MM.1S (cell line): ENCODE data around the gene XYLT1.

ENCODE experiments used
- DNase-seq: peaks from one replicate; pipeline ENCODE4 v3.0.0-alpha.2; 2015
- H2AFZ ChIP-seq: fragments of 300-600 bp; sonication (generic); 2 replicates; pipeline ENCODE4 v1.6.0; 2016; ENCODE audit warnings: antibody characterized with exemption, low read length
- H3F3A ChIP-seq: fragments of 300-600 bp; sonication (generic); 2 replicates; pipeline ENCODE4 v1.6.1; 2016; ENCODE audit warnings: mild to moderate bottlenecking, antibody characterized with exemption, low read length, moderate library complexity, mixed read lengths; ENCODE audit not compliant: insufficient read depth
- H3K27ac ChIP-seq: fragments of 300-600 bp; sonication (generic); 2 replicates; pipeline ENCODE4 v1.5.1; 2016; ENCODE audit warnings: mild to moderate bottlenecking, low read length
- H3K27me3 ChIP-seq: fragments of 300-600 bp; sonication (generic); replicated peaks from 2 replicates; pipeline ENCODE4 v1.6.0; 2016; ENCODE audit warnings: low read length; ENCODE audit not compliant: insufficient read depth
- H3K36me3 ChIP-seq: fragments of 300-600 bp; sonication (generic); replicated peaks from 2 replicates; pipeline ENCODE4 v1.6.1; 2016; ENCODE audit warnings: mild to moderate bottlenecking, low read length, mixed read lengths; ENCODE audit not compliant: insufficient read depth
- H3K4me1 ChIP-seq: fragments of 300-600 bp; sonication (generic); 2 replicates; pipeline ENCODE4 v1.6.1; 2016; ENCODE audit warnings: low read length, mixed read lengths
- H3K4me2 ChIP-seq: fragments of 300-600 bp; sonication (generic); 2 replicates; pipeline ENCODE4 v1.6.0; 2016; ENCODE audit warnings: low read depth, low read length
- H3K4me3 ChIP-seq: fragments of 300-600 bp; sonication (generic); 2 replicates; pipeline ENCODE4 v1.5.1; 2016; ENCODE audit warnings: low read length, mixed read lengths
- H3K79me2 ChIP-seq: fragments of 300-600 bp; sonication (generic); 2 replicates; pipeline ENCODE4 v1.6.1; 2016; ENCODE audit warnings: mixed run types, low read length, mixed read lengths
- H3K9ac ChIP-seq: fragments of 300-600 bp; sonication (generic); 2 replicates; pipeline ENCODE4 v1.6.1; 2016; ENCODE audit warnings: low read length, mixed read lengths
- H3K9me2 ChIP-seq: fragments of 300-600 bp; sonication (generic); replicated peaks from 2 replicates; pipeline ENCODE4 v1.6.1; 2016; ENCODE audit warnings: mild to moderate bottlenecking, low read length, mixed read lengths; ENCODE audit not compliant: insufficient read depth
- H3K9me3 ChIP-seq: fragments of 300-600 bp; sonication (generic); replicated peaks from 2 replicates; pipeline ENCODE4 v1.6.1; 2016; ENCODE audit warnings: mild to moderate bottlenecking, low read length, mixed read lengths; ENCODE audit not compliant: insufficient read depth
- H4K20me1 ChIP-seq: fragments of 300-600 bp; sonication (generic); 2 replicates; pipeline ENCODE4 v1.6.1; 2016; ENCODE audit warnings: mild to moderate bottlenecking, low read length, moderate library complexity, mixed read lengths; ENCODE audit not compliant: insufficient read depth
- EZH2 ChIP-seq: fragments of 300-600 bp; sonication (generic); optimal IDR thresholded peaks from 2 replicates; pipeline ENCODE3; 2017; ENCODE audit warnings: low read depth, mild to moderate bottlenecking, antibody characterized with exemption, low read length, mixed read lengths
- EZH2phosphoT487 ChIP-seq: fragments of 300-600 bp; sonication (generic); IDR thresholded peaks from 2 replicates; pipeline ENCODE4 v1.6.1; 2018; ENCODE audit warnings: antibody characterized with exemption, low read length
- TF ChIP-seq, protein P1 (sequence below): fragments of 300-600 bp; sonication (generic); IDR thresholded peaks from 2 replicates; pipeline ENCODE4 v1.5.1; 2016; ENCODE audit warnings: antibody characterized with exemption, low read length, mixed read lengths

Gene XYLT1

DNA sequence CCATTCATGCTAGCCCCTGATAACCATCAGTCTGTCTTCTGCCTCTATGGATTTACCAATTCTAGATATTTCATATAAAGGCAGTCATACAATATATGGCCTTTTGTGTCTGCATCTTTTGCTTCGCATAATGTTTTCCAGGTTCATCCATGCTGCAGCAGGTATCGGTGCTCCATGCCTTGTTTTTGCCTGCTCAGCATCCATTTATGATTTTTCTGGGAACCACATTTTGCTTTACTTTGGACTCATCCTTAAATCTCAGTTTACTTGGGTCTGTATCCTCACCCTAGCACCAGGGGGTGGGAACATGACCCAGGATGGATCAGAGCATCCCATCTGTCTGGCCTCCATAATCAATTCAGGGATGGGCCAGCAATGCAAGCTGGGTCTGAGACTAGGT lies 325.7 kb downstream of the XYLT1 start:
- no peaks in the 10 kb centered on the region for H3K27me3 ChIP-seq
- H2AFZ ChIP-seq = no peak overlapping the region
- H4K20me1 ChIP-seq = no peaks in the 10 kb centered on the region
- no peak overlapping the region for H3K4me3 ChIP-seq
- H3K79me2 ChIP-seq = 0 out of 2 replicates have a peak, but pooled peaks cover 2% of the 10 kb centered on the region
- H3K9me2 ChIP-seq = no peaks in the 10 kb centered on the region
- TF ChIP-seq EZH2phosphoT487 = no peak
- TF ChIP-seq, protein P1, sequence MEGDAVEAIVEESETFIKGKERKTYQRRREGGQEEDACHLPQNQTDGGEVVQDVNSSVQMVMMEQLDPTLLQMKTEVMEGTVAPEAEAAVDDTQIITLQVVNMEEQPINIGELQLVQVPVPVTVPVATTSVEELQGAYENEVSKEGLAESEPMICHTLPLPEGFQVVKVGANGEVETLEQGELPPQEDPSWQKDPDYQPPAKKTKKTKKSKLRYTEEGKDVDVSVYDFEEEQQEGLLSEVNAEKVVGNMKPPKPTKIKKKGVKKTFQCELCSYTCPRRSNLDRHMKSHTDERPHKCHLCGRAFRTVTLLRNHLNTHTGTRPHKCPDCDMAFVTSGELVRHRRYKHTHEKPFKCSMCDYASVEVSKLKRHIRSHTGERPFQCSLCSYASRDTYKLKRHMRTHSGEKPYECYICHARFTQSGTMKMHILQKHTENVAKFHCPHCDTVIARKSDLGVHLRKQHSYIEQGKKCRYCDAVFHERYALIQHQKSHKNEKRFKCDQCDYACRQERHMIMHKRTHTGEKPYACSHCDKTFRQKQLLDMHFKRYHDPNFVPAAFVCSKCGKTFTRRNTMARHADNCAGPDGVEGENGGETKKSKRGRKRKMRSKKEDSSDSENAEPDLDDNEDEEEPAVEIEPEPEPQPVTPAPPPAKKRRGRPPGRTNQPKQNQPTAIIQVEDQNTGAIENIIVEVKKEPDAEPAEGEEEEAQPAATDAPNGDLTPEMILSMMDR = no peak
- no peak for TF ChIP-seq EZH2
- no peak overlapping the region for H3K27ac ChIP-seq
- H3K4me1 ChIP-seq = no peaks in the 10 kb centered on the region
- H3K36me3 ChIP-seq = peaks cover 1% of the 10 kb centered on the region; the same call in 1 of the 2 replicates
- no peaks in the 10 kb centered on the region for H3K9me3 ChIP-seq
- no peak for DNase-seq
- H3K9ac ChIP-seq = no peak overlapping the region
- no peaks in the 10 kb centered on the region for H3F3A ChIP-seq
- H3K4me2 ChIP-seq = no peak overlapping the region

DNA sequence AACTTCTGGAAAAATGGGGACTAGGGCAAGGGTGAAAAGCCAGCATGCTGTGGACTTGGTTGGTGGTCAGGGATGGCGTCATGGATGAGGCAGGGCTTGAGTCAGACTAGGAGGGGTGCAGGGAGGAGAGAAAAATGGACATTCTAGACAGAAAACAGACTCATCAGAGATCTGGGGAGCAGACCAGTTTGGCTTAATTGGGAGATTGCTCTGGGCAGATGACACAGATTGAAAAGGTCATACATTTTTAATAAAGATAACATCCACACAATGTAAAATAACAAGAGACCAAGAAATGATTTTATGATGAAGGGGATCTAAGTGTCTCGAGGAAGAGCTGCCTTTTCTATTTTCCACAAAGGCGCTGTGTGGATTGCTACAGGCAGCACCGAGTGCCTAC lies 326.3 kb downstream of the XYLT1 start:
- Histone ChIP-seq H3K27me3 (no peaks in the 10 kb centered on the region), H3K9ac (no peak overlapping the region), H3K9me3 (no peaks in the 10 kb centered on the region), H3K4me3 (no peak overlapping the region), H4K20me1 (no peaks in the 10 kb centered on the region), H3K36me3 (peaks cover 5% of the 10 kb centered on the region; the same call in 1 of the 2 replicates), H2AFZ (no peak overlapping the region), H3K4me2 (no peak overlapping the region), H3K4me1 (no peaks in the 10 kb centered on the region), H3F3A (no peaks in the 10 kb centered on the region), H3K27ac (no peak overlapping the region), H3K9me2 (no peaks in the 10 kb centered on the region), H3K79me2 (0 out of 2 replicates have a peak, but pooled peaks cover 2% of the 10 kb centered on the region)
- TF ChIP-seq EZH2phosphoT487 (no peak), EZH2 (no peak)
- TF ChIP-seq, protein P1 = no peak
- DNase-seq = no peak

DNA sequence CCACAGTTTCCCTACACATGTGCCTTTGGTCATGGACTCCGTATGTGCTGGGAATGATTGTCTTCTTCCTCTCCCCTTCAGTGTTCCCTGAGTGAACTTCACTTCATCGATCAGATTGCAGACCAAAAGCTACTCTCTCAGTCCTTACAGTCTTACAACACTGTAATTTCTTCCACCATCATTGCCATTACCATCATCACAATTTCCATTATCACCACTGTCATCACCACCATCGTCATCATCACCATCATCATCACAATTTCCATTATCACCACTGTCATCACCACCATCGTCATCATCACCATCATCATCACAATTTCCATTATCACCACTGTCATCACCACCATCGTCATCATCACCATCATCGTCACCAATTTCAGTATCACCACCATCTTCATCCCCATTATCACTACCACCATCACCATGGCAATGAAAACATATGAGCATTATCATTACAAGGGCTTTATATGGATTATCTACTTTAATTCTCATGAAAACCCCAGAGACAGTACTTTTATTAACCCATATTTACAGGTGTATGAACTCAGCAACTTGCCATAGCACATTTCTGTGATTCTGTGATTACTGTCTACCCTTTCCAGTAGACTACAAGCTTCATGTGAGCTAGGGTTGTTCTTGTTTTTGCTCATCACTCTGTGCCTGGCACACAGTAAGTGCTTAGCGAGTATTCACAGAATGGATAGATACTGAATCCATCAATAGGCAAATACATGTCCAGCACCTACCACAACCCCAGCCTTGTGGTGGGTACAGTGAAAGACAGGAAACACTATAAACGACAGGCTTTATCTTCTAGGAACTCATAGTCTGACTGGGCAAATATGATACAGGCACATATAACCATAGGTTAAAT lies 327.0 kb downstream of the XYLT1 start:
- no peak for DNase-seq
- no peak overlapping the region for H3K4me2 ChIP-seq

More for the DNA sequence above, 327.0 kb downstream of the XYLT1 start:
- Histone ChIP-seq H2AFZ (no peak overlapping the region), H3K4me3 (no peak overlapping the region), H3K9me3 (no peaks in the 10 kb centered on the region), H3K4me1 (no peaks in the 10 kb centered on the region), H3F3A (no peaks in the 10 kb centered on the region), H4K20me1 (no peaks in the 10 kb centered on the region), H3K27me3 (no peaks in the 10 kb centered on the region), H3K9me2 (no peaks in the 10 kb centered on the region), H3K36me3 (peaks cover 7% of the 10 kb centered on the region; the same call in 1 of the 2 replicates), H3K27ac (no peak overlapping the region), H3K9ac (no peak overlapping the region), H3K79me2 (0 out of 2 replicates have a peak, but pooled peaks cover 2% of the 10 kb centered on the region)
- TF ChIP-seq EZH2 (no peak), EZH2phosphoT487 (no peak)
- TF ChIP-seq, protein P1 = no peak
